Activated T-cell treated with anti-CD3 and anti-CD28 coated beads, Interleukin-2, amount 50 U/mL, for 72 hours (primary cell): ENCODE results near the gene ADAMTS17. TPM values are rescaled to one million over a fixed set of nuclear protein-coding genes. Genes with fewer than 3 reads are reported as not detected.

Experiments
- ATAC-seq, 2 donors: fragments of 150-1000 bp; cut with Tn5 transposase; replicated peaks in 1 of 2; 2 replicates each; pipeline ENCODE4 v1.10.0; 2021; ENCODE audit warnings: moderate library complexity in 2 of 2, mild to moderate bottlenecking in 1 of 2
- DNase-seq, 2 donors: peaks; one replicate each; pipeline ENCODE4 v3.0.0; 2021 to 2022; ENCODE audit warnings: mixed read lengths in 1 of 2
- H3K27ac Mint-ChIP-seq: one replicate; pipeline ENCODE4 v1.8.0; 2022; ENCODE audit warnings: mild to moderate bottlenecking, moderate library complexity, mixed read lengths
- H3K27me3 Mint-ChIP-seq: one replicate; pipeline ENCODE4 v1.8.0; 2022; ENCODE audit warnings: low read depth, mixed read lengths
- H3K36me3 Mint-ChIP-seq, 2 donors: one replicate each; pipeline ENCODE4 v1.8.0; 2022; ENCODE audit warnings: mixed read lengths in 2 of 2, mild to moderate bottlenecking in 1 of 2; ENCODE audit not compliant: insufficient read depth in 2 of 2
- H3K4me1 Mint-ChIP-seq: one replicate; pipeline ENCODE4 v1.8.0; 2022; ENCODE audit warnings: low read depth, mixed read lengths
- H3K4me3 Mint-ChIP-seq, 2 donors: one replicate each; pipeline ENCODE4 v1.8.0; 2022; ENCODE audit warnings: mild to moderate bottlenecking in 2 of 2, mixed read lengths in 2 of 2, moderate library complexity in 2 of 2
- H3K9me3 Mint-ChIP-seq, 2 donors: one replicate each; pipeline ENCODE4 v1.8.0; 2022; ENCODE audit warnings: mixed read lengths in 2 of 2
- total RNA-seq, 2 donors: library from RNA; stranded (reverse); gene quantifications; one replicate each; pipeline ENCODE4 v1.2.3, GENCODE V29; 2022

ADAMTS17 gene
- total RNA-seq, 2 donors from 2014 or later, result 2.4 to 2.6 TPM

- Mint-ChIP-seq H3K4me3 (no peak overlapping the region), H3K4me1 (no peaks in the 10 kb centered on the region), H3K27me3 (no peaks in the 10 kb centered on the region), H3K9me3 (peaks cover 10 to 14% of the 10 kb centered on the region in 2 donors), H3K27ac (no peak overlapping the region), H3K36me3 (peaks cover 14 to 16% of the 10 kb centered on the region in 2 donors)
- ATAC-seq, result no peak
- no peak for DNase-seq
Observed at GRCh38 chr15:100277087-100277855, 64.5 kb downstream of the ADAMTS17 start.

GRCh38 chr15:100276506-100276905, 65.3 kb downstream of the ADAMTS17 start:
- no peak for ATAC-seq
- no peaks in the 10 kb centered on the region for H3K27me3 Mint-ChIP-seq
- H3K4me1 Mint-ChIP-seq, result no peaks in the 10 kb centered on the region
- H3K36me3 Mint-ChIP-seq, result peaks cover 14 to 19% of the 10 kb centered on the region in 2 donors
- H3K9me3 Mint-ChIP-seq, result peaks cover 11 to 14% of the 10 kb centered on the region in 2 donors
- no peak for DNase-seq
- no peak overlapping the region for H3K27ac Mint-ChIP-seq
- no peak overlapping the region for H3K4me3 Mint-ChIP-seq

GRCh38 chr15:100275641-100276040, 66.1 kb downstream of the ADAMTS17 start:
- H3K27ac Mint-ChIP-seq, result no peak overlapping the region
- ATAC-seq, result no peak

DNA sequence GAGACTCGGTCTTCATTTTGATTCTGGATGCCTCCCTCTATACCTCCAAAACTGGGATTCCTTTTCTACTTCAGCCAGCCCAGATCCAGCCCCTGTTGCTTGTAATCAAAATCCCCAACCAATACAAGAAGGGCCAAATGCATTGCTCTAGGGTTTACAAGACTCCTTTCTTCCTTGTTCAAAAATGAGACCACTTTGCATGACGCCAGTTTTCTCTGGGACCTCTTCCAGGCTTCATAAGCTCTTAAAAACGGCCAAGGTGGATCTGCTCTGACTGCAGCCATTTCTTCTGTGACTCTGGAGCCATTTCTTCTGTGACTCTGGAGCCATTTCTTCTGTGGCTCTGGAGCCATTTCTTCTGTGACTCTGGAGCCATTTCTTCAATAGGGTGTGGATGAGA, 71.9 kb downstream of the ADAMTS17 start:
- H3K9me3 Mint-ChIP-seq, result peaks cover 14 to 15% of the 10 kb centered on the region in 2 donors
- no peak overlapping the region for H3K4me3 Mint-ChIP-seq
- no peak for ATAC-seq
- H3K4me1 Mint-ChIP-seq, result no peaks in the 10 kb centered on the region
- peaks cover 15 to 22% of the 10 kb centered on the region in 2 donors for H3K36me3 Mint-ChIP-seq
- no peaks in the 10 kb centered on the region for H3K27me3 Mint-ChIP-seq
- DNase-seq, result no peak
- H3K27ac Mint-ChIP-seq, result no peak overlapping the region

More at GRCh38 chr15:100275641-100276040, 66.1 kb downstream of the ADAMTS17 start:
- H3K4me3 Mint-ChIP-seq, result no peak overlapping the region
- no peaks in the 10 kb centered on the region for H3K4me1 Mint-ChIP-seq
- no peaks in the 10 kb centered on the region for H3K27me3 Mint-ChIP-seq
- H3K9me3 Mint-ChIP-seq, result peaks cover 15 to 17% of the 10 kb centered on the region in 2 donors
- H3K36me3 Mint-ChIP-seq, result peaks cover 17 to 22% of the 10 kb centered on the region in 2 donors
- no peak for DNase-seq

DNA sequence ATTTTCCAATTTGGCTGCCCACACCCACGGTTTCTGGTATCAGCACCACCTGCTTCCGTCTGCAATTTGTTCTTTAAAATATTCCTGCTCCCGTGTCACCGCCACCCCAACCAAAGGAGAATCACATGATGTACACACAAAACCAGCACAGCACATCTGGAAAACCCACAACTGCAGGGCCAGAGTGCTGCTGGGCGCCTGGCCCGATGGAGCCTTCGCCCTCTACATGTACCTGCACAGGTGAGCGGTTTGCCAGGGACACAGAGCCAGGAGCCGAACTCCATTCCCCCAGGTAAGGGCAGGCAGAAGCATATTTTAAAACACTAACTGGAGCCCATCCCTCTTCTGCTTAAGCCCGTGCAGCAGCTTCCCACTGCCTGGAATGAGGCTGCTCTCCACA, 75.6 kb downstream of the ADAMTS17 start:
- H3K9me3 Mint-ChIP-seq, result peaks cover 3 to 4% of the 10 kb centered on the region in 2 donors
- DNase-seq (no peak), ATAC-seq (no peak)
- no peaks in the 10 kb centered on the region for H3K4me1 Mint-ChIP-seq
- H3K4me3 Mint-ChIP-seq, result no peak overlapping the region
- no peaks in the 10 kb centered on the region for H3K27me3 Mint-ChIP-seq
- peaks cover 3 to 4% of the 10 kb centered on the region in 2 donors for H3K36me3 Mint-ChIP-seq
- H3K27ac Mint-ChIP-seq, result no peak overlapping the region

DNA sequence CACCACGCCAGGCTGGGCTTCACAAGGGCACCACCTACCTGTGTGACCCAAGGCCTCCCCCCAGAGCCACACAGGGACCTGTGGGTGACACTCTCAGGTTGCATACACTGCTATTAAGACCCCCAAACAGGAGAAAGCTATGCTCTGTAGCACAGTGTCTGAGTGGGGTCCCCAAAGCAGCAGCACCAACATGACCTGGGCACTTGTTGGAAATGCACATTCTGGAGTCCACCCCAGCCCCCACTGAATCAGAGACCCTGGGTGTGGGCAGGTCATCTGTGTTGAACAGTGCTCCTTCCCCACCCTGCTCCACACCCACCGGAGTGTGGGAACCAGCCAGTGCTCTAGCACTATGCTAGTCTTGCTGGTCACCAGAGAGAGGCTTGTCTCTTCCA, 76.1 kb downstream of the ADAMTS17 start:
- H3K9me3 Mint-ChIP-seq, result no peaks in the 10 kb centered on the region
- no peaks in the 10 kb centered on the region for H3K36me3 Mint-ChIP-seq
- no peak overlapping the region for H3K4me3 Mint-ChIP-seq
- no peak overlapping the region for H3K27ac Mint-ChIP-seq
- no peaks in the 10 kb centered on the region for H3K4me1 Mint-ChIP-seq
- H3K27me3 Mint-ChIP-seq, result no peaks in the 10 kb centered on the region
- no peak for DNase-seq
- ATAC-seq, result no peak

DNA sequence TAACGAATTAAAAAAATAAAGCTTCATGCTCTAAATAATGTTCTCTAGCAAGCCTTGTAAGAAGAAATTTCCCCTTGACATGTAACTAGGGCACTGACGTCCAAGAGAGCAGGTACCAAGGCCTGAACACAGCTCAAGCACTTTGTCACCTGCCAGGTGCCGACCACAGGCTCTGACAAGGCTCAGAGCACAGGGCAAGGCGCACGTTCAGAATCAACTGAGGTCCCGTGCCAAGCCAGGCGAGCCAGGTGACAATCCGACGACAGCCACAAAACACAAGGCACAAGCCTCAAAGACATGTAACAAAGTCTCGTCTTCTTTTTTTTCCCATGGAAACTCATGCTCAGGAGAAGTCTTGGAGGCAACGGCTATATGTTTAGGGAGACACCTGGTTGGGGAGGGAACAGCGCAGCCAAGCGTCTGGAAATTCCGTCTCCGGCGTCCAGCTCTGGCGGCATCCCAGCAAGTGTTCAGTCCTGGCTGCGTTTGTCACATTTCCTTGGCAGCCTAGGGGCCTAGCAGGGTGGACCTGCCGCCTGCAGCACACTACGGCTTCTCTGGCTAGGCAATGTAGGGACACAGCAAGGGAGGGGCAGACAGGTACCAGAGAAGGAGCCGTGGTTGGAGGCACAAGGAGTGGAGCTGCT, 76.7 kb downstream of the ADAMTS17 start:
- no peak for ATAC-seq
- Mint-ChIP-seq H3K9me3 (no peaks in the 10 kb centered on the region), H3K4me3 (no peak overlapping the region), H3K27ac (no peak overlapping the region), H3K36me3 (no peaks in the 10 kb centered on the region), H3K4me1 (no peaks in the 10 kb centered on the region), H3K27me3 (no peaks in the 10 kb centered on the region)
- no peak for DNase-seq

- no peak for ATAC-seq
- Mint-ChIP-seq H3K36me3 (no peaks in the 10 kb centered on the region), H3K4me3 (no peak overlapping the region), H3K27ac (no peak overlapping the region), H3K9me3 (no peaks in the 10 kb centered on the region), H3K27me3 (no peaks in the 10 kb centered on the region), H3K4me1 (no peaks in the 10 kb centered on the region)
- no peak for DNase-seq
Observed at GRCh38 chr15:100263721-100264455, 77.9 kb downstream of the ADAMTS17 start.

- H3K9me3 Mint-ChIP-seq, result peaks cover 0 to 2% of the 10 kb centered on the region in 2 donors
- peaks cover 0 to 2% of the 10 kb centered on the region in 2 donors for H3K36me3 Mint-ChIP-seq
- H3K4me3 Mint-ChIP-seq, result no peak overlapping the region
- no peak for ATAC-seq
- DNase-seq, result no peak
- no peak overlapping the region for H3K27ac Mint-ChIP-seq
- no peaks in the 10 kb centered on the region for H3K4me1 Mint-ChIP-seq
- H3K27me3 Mint-ChIP-seq, result no peaks in the 10 kb centered on the region
Observed at GRCh38 chr15:100263031-100263430, 78.7 kb downstream of the ADAMTS17 start.

- H3K9me3 Mint-ChIP-seq, result peaks cover 2% of the 10 kb centered on the region in 2 donors
- no peak overlapping the region for H3K4me3 Mint-ChIP-seq
- DNase-seq (no peak), ATAC-seq (no peak)
- no peak overlapping the region for H3K27ac Mint-ChIP-seq
- peaks cover 0 to 2% of the 10 kb centered on the region in 2 donors for H3K36me3 Mint-ChIP-seq
- no peaks in the 10 kb centered on the region for H3K27me3 Mint-ChIP-seq
- H3K4me1 Mint-ChIP-seq, result no peaks in the 10 kb centered on the region
Observed at GRCh38 chr15:100261302-100262240, 80.2 kb downstream of the ADAMTS17 start.

DNA sequence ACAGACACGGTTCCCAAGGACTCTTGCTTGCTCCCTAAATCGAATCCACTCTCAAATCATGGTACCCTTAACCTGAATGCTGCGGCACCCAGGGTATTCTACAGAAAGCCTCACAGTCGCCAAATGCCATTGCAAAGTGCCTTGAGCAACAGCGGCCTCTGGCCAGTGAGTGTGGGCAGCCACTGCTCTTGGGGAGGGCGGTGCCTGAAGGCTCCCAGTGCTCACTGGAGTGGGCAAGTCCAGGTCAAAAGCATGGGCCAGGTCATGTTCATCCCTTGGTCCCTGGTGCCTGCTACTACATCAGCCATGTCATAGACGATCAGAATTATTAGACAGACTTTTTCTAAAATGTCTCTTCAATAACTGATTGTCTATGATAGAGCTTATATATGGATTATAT, 82.5 kb downstream of the ADAMTS17 start:
- no peak for DNase-seq
- Mint-ChIP-seq H3K36me3 (peaks cover 0 to 2% of the 10 kb centered on the region in 2 donors), H3K4me1 (no peaks in the 10 kb centered on the region), H3K27me3 (no peaks in the 10 kb centered on the region), H3K9me3 (peaks cover 2% of the 10 kb centered on the region in 2 donors), H3K27ac (no peak overlapping the region), H3K4me3 (no peak overlapping the region)
- no peak for ATAC-seq

GRCh38 chr15:100256970-100257650, 84.7 kb downstream of the ADAMTS17 start:
- no peak for DNase-seq
- Mint-ChIP-seq H3K4me3 (no peak overlapping the region), H3K27me3 (no peaks in the 10 kb centered on the region), H3K36me3 (peaks cover 0 to 2% of the 10 kb centered on the region in 2 donors), H3K27ac (no peak overlapping the region), H3K4me1 (no peaks in the 10 kb centered on the region), H3K9me3 (peaks cover 2% of the 10 kb centered on the region in 2 donors)
- ATAC-seq, result no peak
